Amniotic epithelial cell (primary cell): ENCODE results near the gene ZCCHC13.
A peak's percentile ranks its signal among the peaks of the same experiment; 100 is the strongest.
"Not testable (repeated sequence)": the region's sequence is repeated elsewhere in the genome, so short reads cannot be mapped to it uniquely, and the experiment has no call there.

ENCODE experiments used
- DNase-seq: peaks from one replicate; pipeline ENCODE4 v3.0.0-alpha.2; 2010; ENCODE audit warnings: low read depth

The ZCCHC13 gene

DNA sequence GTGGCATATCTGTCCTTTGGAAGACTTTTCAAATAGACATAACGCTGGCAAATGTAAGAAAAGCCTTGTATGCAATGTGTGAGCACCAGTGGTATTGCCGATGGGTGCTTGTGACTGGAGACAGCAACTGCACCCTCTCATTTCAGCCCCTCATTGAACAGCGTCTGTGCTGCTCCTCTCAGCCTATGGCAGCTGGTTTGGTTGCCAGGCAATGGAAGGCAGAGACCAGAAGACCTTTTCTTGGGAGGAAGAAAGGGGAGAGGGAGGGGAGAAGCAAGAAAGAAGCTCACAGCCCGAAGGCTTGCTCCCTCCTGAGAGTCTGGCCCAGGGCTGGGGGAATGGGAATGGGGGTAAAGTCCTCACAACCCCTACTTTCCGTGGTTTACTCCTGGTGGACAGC, 20.2 kb downstream of the ZCCHC13 start:
- no peak for DNase-seq

DNA sequence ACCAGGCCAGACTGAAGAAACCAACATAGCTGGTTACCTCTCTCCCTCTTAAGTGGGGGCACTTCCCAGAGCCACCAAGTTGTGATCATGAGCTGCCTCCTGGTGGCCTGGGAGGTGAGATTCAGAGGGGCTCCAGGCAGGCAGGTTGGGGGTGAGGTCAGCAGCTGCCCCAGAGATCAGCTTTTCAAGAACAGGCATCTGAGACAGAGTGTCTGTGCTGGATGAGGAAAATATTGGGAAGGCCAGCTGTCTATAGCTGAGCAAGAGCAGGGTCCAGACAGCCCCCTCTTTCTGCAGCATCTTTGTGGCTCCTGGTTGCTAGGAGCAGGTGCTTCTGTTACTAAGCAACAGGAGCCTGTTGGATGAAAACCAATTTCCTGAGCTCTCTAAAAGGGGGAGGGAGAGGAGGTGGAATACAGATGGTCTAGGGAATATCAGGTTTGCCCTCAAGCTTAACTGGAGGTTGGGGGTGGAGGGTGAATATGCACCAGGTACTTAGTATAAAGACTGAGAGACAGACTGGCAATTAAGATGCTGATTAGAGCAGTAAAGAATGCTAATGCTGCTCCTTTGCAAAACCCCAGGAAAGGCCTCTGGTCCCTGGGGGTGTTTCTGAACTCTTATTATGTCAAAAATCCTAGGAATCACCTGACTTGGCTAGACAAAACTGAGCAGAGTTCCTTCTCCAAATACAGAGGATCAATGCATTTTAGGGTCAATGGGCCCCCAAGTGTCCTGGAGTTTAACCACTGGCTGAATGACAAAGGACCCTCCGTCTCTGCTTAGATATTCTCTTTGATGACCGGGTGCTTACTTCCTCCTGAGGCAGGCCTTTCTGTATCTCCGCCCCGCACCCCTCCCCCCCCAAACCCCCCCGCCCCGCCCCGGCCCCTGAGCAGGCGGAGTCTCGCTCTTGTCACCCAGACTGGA, 21.4 kb downstream of the ZCCHC13 start:
- DNase-seq: no peak

DNA sequence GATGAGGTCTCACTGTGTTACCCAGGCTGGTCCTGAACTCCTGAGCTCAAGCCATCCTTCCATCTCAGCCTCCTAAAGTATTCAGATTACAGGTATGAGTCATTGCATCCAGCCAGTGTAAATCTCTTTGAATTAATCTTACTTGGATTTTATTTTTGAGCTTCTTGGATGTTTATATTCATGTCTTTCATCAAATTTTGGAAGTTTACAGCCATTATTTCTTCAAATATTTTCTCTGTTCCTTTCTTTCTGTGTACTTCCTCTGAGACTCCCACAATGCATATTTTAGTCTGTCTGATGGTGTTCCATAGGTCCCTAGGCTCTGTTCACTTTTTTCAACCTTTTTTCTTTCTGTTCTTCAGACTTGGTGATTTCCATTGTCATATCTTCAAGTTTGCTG, 34.9 kb downstream of the ZCCHC13 start:
- DNase-seq: no peak

DNA sequence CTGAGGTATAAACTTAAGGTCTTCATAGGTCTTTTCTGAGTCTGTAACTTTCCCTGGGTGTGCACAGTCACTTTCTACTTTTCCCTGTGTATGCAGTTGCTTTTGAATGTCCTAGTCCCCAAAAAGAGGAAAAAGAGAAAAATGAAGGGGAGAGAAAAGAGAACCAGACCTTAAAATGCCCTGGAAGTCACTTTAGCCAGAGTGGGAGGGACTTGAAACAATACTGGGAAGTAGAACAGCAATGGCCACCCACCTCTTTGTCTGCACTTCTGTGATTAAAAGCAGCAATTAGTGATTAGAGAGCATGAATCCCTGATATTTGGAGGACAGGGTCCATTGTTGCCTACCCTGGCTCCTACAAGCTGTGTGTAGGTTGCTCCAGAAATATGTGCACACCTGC, 36.1 kb downstream of the ZCCHC13 start:
- no peak for DNase-seq

DNA sequence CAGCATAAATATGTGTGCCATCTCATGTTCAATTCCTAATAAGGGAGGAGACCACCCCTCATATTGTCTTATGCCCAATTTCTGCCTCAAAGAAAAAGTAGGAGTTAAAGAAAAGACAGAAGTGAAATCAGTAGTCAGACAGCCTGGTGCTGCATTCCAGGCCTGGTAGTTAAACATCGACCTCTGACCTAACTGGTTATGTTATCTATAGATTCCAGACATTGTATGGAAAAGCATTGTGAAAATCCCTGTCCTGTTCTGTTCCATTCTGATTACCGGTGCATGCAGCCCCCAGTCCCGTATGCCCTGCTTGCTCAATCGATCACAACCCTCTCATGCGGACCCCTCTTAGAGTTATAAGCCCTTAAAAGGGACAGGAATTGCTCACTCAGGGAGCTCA, 38.2 kb downstream of the ZCCHC13 start:
- not testable (repeated sequence) for DNase-seq

DNA sequence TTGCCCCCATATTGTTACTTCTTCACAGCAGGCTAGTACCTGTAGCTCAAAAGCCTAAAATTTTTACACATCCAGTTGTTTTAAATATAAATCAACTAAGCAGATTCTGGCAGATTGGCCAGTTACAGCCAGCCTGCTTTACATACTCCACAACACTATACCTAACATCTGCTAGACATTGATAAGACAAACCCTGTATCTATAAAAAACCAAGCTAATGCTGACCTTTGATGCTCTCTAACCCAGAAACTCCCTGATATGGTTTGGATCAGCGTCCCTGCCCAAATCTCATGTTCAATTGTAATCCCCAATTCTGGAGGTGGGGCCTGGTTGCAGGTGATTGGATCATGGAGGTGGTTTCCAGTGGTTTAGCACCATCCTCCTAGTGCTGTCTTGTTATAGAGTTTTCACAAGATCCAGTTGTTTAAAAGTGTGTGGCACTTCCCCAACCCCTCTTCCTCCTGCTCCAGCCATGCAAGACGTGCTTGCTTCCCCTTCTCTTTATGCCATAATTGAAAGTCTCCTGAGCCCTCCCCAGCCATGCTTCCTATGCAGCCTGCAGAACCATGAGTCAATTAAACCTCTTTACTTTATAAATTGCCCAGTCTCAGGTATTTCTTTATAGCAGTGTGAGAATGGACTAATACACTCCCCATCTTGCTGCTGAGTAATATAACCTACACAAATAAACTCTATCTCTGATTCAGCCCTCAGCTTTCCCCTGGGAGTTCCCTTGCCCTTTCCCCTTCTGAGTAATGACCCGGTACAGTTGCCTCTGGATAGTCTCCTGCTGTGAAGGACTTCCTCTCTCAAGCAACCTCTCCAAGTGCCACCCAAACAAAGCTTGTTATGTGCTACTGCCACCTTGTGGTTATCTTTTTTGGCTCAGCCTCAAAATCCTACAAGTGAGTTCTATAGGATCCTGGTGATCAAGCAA, 39.6 kb downstream of the ZCCHC13 start:
- peak; percentile 92 for DNase-seq

DNA sequence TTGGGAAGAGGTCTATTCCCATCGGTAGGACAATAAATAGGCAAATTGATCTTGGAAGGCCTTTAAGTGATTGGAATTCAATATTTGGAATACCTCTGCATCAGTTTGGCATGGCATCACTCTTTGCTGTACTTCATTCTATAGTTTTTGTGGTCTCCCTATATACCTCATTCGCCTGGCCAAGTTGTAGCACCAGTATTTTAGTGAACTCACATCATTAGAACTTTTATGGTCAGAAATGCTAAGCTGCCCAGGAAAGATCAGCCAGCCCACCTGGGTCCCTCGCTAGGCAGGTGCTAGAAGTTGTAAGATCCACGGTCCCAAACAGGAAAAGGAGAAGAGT, 40.3 kb downstream of the ZCCHC13 start:
- no peak for DNase-seq

DNA sequence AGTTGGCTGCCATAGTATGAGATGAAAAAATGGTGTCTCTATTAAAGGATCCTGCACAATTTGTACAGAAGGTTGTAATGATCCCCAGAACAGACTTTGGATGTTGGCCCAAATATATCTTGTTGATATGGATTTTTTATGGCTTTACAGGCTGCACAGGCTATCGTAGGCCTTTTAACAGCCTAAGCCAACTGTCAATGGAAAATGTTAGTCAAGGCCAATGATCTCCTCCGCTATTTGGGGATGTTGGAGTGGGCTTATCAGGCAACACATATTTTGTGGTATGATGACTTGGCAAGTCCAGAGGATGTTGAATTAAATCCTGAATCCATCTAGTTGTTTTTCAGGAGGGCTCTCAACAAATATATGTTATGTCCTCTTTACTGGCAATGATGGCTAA, 42.1 kb downstream of the ZCCHC13 start:
- no peak for DNase-seq

DNA sequence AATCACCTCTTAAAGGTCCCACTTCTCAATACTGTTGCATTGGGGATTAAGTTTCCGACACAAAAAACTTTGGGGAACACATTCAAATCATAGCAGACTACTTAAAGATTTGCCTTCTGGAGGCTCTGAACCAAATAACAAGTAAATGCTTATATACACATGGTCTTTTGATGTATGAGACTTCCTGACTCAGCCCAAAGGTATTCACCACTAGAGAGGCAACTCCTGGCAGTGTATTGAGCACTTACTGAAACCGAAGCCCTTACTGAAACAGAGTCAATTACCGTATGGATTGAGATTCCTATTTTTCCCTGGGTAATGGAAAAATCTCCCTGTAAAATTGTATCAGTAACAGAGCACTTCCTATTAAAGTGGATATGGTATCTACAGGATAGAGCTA, 45.4 kb downstream of the ZCCHC13 start:
- DNase-seq: peak; percentile 54

DNA sequence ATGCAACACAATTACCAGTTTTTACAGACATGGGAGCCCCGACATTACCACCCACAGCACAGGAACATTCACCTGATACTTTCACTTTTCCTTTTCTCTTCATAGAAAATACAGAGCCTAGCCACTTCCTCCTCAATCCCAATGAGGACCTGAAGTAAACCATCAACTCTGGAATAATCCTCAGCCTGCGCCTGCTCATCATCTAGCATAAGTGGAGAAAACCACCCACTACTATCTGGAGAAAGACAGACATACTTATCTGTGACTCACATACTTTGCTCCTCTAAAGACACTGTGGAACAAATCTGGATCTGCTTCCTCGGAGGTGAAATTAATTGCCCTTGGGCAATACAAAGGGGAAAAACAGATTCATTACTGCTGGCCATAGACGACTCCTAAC, 47.8 kb downstream of the ZCCHC13 start:
- peak; percentile 81 for DNase-seq

DNA sequence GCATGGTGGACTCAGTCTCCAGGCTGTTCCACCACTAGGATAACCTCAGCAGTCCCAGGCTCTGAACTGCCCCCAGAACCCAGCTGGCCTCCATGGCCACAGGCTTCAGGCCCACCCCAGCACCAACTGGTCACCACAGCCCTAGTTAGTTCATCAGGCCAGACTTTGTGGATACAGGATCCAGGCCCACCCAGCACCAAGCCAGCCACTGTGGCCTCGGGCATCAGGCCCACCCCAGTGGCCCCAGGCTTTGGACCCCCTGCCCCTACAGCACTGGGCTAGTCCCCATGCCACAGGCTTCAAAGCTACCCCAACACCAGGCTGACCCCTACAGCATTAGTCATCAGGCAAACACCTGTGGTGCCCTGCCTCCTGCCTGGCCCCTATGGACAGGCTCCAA, 50.0 kb downstream of the ZCCHC13 start:
- DNase-seq: no peak
